Ecto neural progenitor cell (in vitro differentiated cells): ENCODE results near the gene MPC1L.
"Not testable (repeated sequence)": the region's sequence is repeated elsewhere in the genome, so short reads cannot be mapped to it uniquely, and the experiment has no call there.

ENCODE experiments used
- DNase-seq: peaks from one replicate; pipeline ENCODE4 v3.0.0-alpha.2; 2018; ENCODE audit warnings: low spot score

Gene MPC1L

GRCh38 chrX:40623139-40623536 lies at the start of gene MPC1L:
Gene MPC1L (plus strand): TSS chrX:40623428. CDS start chrX:40623566, 138 bp downstream.
- DNase-seq = no peak

- no peak for DNase-seq
Measured at GRCh38 chrX:40573763-40574162, 49.5 kb upstream of the MPC1L start.

GRCh38 chrX:40575411-40575810 lies 47.8 kb upstream of the MPC1L start:
- DNase-seq = not testable (repeated sequence)

GRCh38 chrX:40576291-40576690 lies 46.9 kb upstream of the MPC1L start:
- DNase-seq = no peak

GRCh38 chrX:40578039-40578695 lies 45.1 kb upstream of the MPC1L start:
- DNase-seq = no peak

- DNase-seq = no peak
Measured at GRCh38 chrX:40579141-40579540, 44.1 kb upstream of the MPC1L start.

GRCh38 chrX:40579900-40580536 lies 43.2 kb upstream of the MPC1L start:
- DNase-seq = no peak

- DNase-seq = peak; percentile 97
Measured at GRCh38 chrX:40580537-40581335, 42.5 kb upstream of the MPC1L start, which contains the start of gene ATP6AP2. Gene ATP6AP2 (plus strand): TSS chrX:40580970. CDS start chrX:40581066, 96 bp downstream.

GRCh38 chrX:40581336-40581920 lies 41.8 kb upstream of the MPC1L start:
- no peak for DNase-seq

GRCh38 chrX:40582178-40582577 lies 41.0 kb upstream of the MPC1L start:
- not testable (repeated sequence) for DNase-seq

GRCh38 chrX:40582811-40583210 lies 40.4 kb upstream of the MPC1L start:
- no peak for DNase-seq

- not testable (repeated sequence) for DNase-seq
Measured at GRCh38 chrX:40587623-40588022, 35.6 kb upstream of the MPC1L start.

GRCh38 chrX:40589616-40590321 lies 33.5 kb upstream of the MPC1L start:
- not testable (repeated sequence) for DNase-seq

GRCh38 chrX:40603446-40603845 lies 19.8 kb upstream of the MPC1L start:
- no peak for DNase-seq

- DNase-seq = no peak
Measured at GRCh38 chrX:40607381-40607780, 15.8 kb upstream of the MPC1L start.

- DNase-seq = no peak
Measured at GRCh38 chrX:40612511-40612910, 10.7 kb upstream of the MPC1L start.

GRCh38 chrX:40615976-40616375 lies 7.3 kb upstream of the MPC1L start:
- DNase-seq = no peak

GRCh38 chrX:40617566-40617965 lies 5.7 kb upstream of the MPC1L start:
- no peak for DNase-seq

GRCh38 chrX:40622479-40623138 lies 619 bp upstream of the MPC1L start:
- no peak for DNase-seq

GRCh38 chrX:40623665-40624064 lies 437 bp downstream of the MPC1L start:
- DNase-seq = no peak

- no peak for DNase-seq
Measured at GRCh38 chrX:40625294-40625693, 2.1 kb downstream of the MPC1L start.
